ENCODE measurements around the gene INPP5E. TPM values are rescaled to one million over a fixed set of nuclear protein-coding genes. Genes with fewer than 3 reads are reported as not detected.

INPP5E gene
- total RNA-seq, 1 experiment from 2014 or later, result 18.2 TPM

DNA sequence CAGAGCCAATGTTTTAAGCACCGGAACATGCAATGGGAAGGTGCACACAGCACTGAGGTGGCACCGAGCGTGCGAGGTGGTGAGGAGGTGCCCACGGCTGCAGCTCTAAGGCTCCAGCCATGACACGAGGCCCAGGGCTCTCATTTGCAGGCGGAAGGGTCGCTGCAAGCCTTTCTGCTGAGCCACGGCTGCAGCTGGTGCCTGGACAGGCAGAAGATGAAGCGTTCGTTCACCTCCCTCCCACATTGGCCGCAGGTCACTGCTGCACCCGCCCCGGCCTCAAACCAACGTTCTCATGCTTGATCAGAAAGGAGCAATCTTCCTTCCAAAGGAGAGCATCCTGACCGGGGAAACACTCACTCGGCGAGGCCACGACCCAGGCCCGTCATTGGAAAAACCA lies 4.5 kb upstream of the INPP5E start:
- Histone ChIP-seq H3K79me2 (ENCODE audit: low read depth) (no peaks in the 10 kb centered on the region), H3K4me3 (no peak overlapping the region), H4K20me1 (ENCODE audit: insufficient read depth) (peaks cover 6% of the 10 kb centered on the region), H2AFZ (no peak overlapping the region), H3K27ac (no peak overlapping the region), H3K9me2 (ENCODE audit: insufficient read depth) (no peaks in the 10 kb centered on the region), H3K4me2 (no peak overlapping the region), H3F3A (ENCODE audit: insufficient read depth, low read depth) (peaks cover 31% of the 10 kb centered on the region), H3K9me3 (ENCODE audit: insufficient read depth, low read depth) (no peaks in the 10 kb centered on the region), H3K4me1 (replicated peaks; ENCODE audit: insufficient read depth) (no peaks in the 10 kb centered on the region; the same call in 1 of the 2 replicates), H3K36me3 (ENCODE audit: low read depth) (no peaks in the 10 kb centered on the region; the same call in 1 of the 2 replicates), H3K27me3 (ENCODE audit: insufficient read depth, low read depth) (no peaks in the 10 kb centered on the region)
- intact Hi-C loops (cut with micrococcal nuclease; ENCODE audit: unreplicated experiment), result no loop called here
- DNase-seq, result no peak
- ChIA-PET CTCF (no interaction called here), POLR2A (ENCODE audit: unreplicated experiment) (no interaction called here)
- no TSS peak for BruUV-seq (replicated peaks)
- TF ChIP-seq CTCF (conservative IDR thresholded peaks at IDR 0.05) (no peak), EZH2 (IDR thresholded peaks at IDR 0.05; ENCODE audit: low read depth) (no peak)

- ChIA-PET POLR2A (ENCODE audit: unreplicated experiment) (interaction anchor here (0.6 kb wide), 1 partner anchor 38 kb away, joined by 3 read pairs; no protein-coding TSS in a partner anchor), CTCF (no interaction called here)
- H3K36me3 ChIP-seq (ENCODE audit: low read depth), result no peaks in the 10 kb centered on the region; the same call in 1 of the 2 replicates
Observed at GRCh38 chr9:136443687-136444086, 4.0 kb upstream of the INPP5E start.

GRCh38 chr9:136443087-136443486 lies 3.4 kb upstream of the INPP5E start:
- CTCF ChIA-PET, result no interaction called here
- Histone ChIP-seq H3K9me3 (ENCODE audit: insufficient read depth, low read depth) (no peaks in the 10 kb centered on the region), H3K4me1 (replicated peaks; ENCODE audit: insufficient read depth) (peaks cover 4% of the 10 kb centered on the region), H4K20me1 (ENCODE audit: insufficient read depth) (peaks cover 10% of the 10 kb centered on the region), H3K79me2 (ENCODE audit: low read depth) (peaks cover 10% of the 10 kb centered on the region; the same call in 1 of the 2 replicates), H3K36me3 (ENCODE audit: low read depth) (no peaks in the 10 kb centered on the region; the same call in 1 of the 2 replicates), H3F3A (ENCODE audit: insufficient read depth, low read depth) (peaks cover 31% of the 10 kb centered on the region), H3K27me3 (ENCODE audit: insufficient read depth, low read depth) (no peaks in the 10 kb centered on the region), H3K4me3 (no peak overlapping the region), H3K27ac (no peak overlapping the region), H3K9me2 (ENCODE audit: insufficient read depth) (no peaks in the 10 kb centered on the region), H2AFZ (no peak overlapping the region), H3K4me2 (no peak overlapping the region)
- no TSS peak for BruUV-seq (replicated peaks)
- POLR2A ChIA-PET (ENCODE audit: unreplicated experiment), result interaction anchor here (0.6 kb wide), 1 partner anchor 38 kb away, joined by 3 read pairs; no protein-coding TSS in a partner anchor
- TF ChIP-seq EZH2 (IDR thresholded peaks at IDR 0.05; ENCODE audit: low read depth) (no peak), CTCF (conservative IDR thresholded peaks at IDR 0.05) (no peak)
- DNase-seq, result no peak
- intact Hi-C loops (cut with micrococcal nuclease; ENCODE audit: unreplicated experiment), result no loop called here

More at GRCh38 chr9:136443687-136444086, 4.0 kb upstream of the INPP5E start:
- no peak overlapping the region for H3K4me2 ChIP-seq
- H3K9me3 ChIP-seq (ENCODE audit: insufficient read depth, low read depth), result no peaks in the 10 kb centered on the region
- no peak overlapping the region for H2AFZ ChIP-seq
- H3K9me2 ChIP-seq (ENCODE audit: insufficient read depth), result no peaks in the 10 kb centered on the region
- TF ChIP-seq CTCF (conservative IDR thresholded peaks at IDR 0.05) (no peak), EZH2 (IDR thresholded peaks at IDR 0.05; ENCODE audit: low read depth) (no peak)
- no peak overlapping the region for H3K27ac ChIP-seq
- intact Hi-C loops (cut with micrococcal nuclease; ENCODE audit: unreplicated experiment), result no loop called here
- H3K27me3 ChIP-seq (ENCODE audit: insufficient read depth, low read depth), result no peaks in the 10 kb centered on the region
- no peaks in the 10 kb centered on the region; the same call in 1 of the 2 replicates for H3K4me1 ChIP-seq (replicated peaks; ENCODE audit: insufficient read depth)
- no peak for DNase-seq
- H3F3A ChIP-seq (ENCODE audit: insufficient read depth, low read depth), result peaks cover 31% of the 10 kb centered on the region
- no peak overlapping the region for H3K4me3 ChIP-seq
- no TSS peak for BruUV-seq (replicated peaks)
- H3K79me2 ChIP-seq (ENCODE audit: low read depth), result peaks cover 4% of the 10 kb centered on the region; the same call in 1 of the 2 replicates
- H4K20me1 ChIP-seq (ENCODE audit: insufficient read depth), result peaks cover 6% of the 10 kb centered on the region

Measured in PC-9 (cell line).